Posterior cingulate gyrus (tissue), 11 donors: ENCODE data around the gene PHACTR1.

Source experiments
- DNase-seq, 10 donors: peaks; one replicate each; pipeline versions ENCODE4 v3.0.0 to v3.0.0-alpha.2; 2020 to 2021; ENCODE audit warnings: mixed read lengths in 3 of 10
- intact Hi-C: fragments of 100-400 bp; cut with DNase I; formaldehyde crosslinking; loops from one replicate; pipeline ENCODE4 v1.15.1; 2023

PHACTR1 gene

DNA sequence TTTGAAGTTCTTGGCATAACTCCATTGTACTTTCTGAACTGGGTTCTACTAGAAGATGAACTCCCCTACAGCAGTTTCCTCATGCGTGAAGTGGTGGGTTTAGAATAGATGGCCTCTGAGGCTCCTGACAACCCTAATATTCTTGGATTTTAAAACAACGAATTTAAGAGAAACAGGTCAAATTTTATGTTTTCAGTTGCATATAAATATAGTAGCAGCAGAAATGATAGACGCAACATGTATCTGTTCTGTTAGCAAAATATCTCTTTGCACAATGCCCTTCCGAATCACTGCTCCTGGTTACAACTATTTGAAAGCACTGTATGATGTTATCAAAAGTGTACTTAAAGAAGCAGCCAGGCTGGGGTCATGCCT lies 364.6 kb downstream of the PHACTR1 start:
- intact Hi-C loops = no loop called here
- DNase-seq = no peak

DNA sequence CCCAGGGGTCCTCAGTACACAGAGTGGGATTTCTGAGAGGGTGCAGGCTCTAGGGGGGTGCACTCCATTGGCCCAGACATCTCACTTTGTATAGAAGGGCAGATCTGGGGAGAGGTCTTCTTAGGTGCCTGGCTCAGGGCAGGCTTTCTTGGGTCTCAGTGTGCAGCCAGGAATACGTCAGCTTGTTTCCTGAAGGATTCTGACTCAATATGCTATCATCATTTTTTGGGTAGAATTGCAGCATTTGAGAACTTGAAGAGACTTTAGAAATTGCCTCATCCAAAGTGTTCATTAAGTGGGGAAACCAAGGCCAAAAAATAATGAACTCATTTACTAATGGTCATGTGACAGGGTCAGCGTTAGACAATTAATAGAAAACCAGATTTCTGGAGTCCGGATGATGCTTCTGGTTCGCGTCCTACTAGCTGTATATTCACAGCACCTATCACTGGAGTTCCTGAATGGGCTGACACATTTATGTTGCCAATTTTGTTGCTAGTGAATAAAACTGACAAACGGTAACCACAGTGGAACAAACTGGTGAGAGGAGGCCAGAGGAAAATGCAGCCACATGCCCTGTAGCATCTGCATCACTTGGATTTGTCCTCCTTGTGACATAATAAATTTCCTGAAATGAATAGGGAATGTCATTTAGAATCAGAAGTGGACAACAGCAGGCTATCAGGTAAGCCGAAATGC lies 372.9 kb downstream of the PHACTR1 start:
- DNase-seq = no peak
- intact Hi-C loops = no loop called here

DNA sequence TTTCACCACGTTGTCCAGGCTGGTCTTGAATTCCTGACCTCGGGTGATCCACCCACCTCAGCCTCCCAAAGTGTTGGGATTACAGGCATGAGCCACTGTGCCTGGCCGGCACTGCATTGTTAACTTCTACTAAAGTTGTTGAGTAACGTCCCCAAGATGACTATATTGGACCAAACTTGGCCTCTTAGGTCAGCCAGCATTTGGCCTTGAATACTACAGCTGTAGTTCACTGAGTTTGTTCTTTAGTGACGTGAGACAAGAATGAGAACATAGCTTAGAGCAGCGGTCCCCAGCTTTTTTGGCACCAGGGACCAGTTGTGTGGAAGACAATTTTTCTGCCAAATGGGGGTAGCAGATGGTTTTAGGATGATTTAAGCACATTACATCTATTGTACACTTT lies 374.6 kb downstream of the PHACTR1 start:
- intact Hi-C loops = no loop called here
- DNase-seq = no peak

DNA sequence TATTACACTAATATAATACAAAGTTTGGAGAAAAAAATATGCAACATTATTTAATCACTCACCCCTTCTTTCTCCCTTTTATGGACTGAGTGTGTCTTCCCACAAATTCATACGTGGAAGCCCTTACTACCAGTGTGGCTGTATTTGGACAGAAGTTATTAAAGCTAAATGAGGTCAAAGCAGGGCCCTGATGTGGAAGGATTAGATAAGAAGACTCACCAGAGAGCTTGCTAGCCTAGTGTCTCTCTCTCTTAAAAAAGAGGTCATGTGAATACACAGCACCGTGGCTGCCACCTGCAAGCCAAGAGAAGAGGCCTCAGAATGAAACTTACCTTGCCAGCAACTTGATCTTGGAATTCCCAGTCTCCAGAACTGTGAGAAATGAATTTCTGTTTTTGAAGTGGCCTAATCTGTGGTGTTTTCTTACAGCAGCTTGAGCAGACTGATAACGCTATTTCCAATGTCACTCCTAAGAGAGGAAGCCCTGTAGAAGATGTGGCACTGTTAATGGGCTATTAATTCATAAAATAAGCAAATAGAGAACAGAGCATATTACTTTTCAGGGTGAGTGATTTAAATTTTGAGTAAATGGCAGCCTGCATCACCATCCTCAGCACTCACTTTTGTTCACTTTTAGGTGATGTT lies 378.3 kb downstream of the PHACTR1 start:
- DNase-seq = no peak
- intact Hi-C loops = no loop called here

DNA sequence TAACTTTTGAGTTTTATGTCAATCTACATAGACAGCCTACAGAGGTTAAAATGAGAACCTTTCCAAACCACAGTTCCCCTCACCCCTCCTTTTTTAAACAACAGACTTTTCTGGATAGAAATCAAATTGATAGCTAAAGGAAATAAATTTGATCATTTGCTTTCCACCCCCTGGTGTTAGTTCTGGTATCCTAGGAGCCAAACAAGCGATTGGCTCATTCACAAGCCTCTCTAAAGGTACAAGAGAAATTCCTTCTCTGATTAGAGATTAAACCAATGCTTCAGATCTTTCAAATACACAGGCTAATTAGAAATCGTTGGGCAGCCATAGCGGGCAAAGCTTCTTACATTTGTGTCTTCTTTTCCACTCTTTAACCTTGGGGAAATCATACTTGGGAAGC lies 379.5 kb downstream of the PHACTR1 start:
- no peak for DNase-seq
- intact Hi-C loops = no loop called here

DNA sequence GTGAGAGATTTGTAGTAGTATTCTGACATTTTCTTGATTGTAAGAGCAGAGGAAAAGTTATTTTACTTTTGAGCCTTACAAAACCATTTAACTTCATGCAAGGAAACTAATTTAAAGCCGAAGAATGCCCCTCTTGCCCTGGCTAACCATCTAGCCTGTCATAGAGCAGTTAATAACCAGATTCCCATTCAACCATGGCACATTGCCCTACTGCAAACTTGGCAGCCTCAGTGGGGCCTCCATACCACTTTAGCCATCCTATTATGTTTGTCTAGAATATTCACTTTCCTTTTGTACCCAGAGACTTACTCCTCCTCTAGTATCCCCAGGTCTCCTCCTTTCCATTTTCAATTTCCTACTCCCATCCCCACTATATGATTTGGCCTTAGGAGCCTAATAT lies 380.9 kb downstream of the PHACTR1 start:
- intact Hi-C loops = no loop called here

DNA sequence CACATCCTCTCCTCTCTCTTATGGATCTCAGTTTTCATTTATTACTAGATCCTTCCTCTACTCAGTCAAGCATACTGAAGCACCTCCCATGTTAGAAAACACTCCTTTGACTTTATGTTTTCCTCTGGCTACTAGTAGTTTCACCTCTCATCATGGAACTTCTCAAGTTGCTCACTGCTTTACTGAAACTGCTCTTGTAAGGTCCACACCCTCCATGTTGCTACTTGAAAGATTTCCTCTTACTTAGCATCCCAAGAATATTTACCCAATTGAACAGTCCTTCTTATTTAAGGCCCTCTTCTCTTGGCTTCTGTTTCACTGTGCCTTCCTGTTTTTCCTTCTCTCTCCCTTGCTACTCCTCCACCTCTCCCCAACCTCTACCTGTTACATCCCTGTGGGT lies 381.4 kb downstream of the PHACTR1 start:
- intact Hi-C loops = no loop called here
- no peak for DNase-seq

More for the DNA sequence above, 380.9 kb downstream of the PHACTR1 start:
- DNase-seq = no peak

DNA sequence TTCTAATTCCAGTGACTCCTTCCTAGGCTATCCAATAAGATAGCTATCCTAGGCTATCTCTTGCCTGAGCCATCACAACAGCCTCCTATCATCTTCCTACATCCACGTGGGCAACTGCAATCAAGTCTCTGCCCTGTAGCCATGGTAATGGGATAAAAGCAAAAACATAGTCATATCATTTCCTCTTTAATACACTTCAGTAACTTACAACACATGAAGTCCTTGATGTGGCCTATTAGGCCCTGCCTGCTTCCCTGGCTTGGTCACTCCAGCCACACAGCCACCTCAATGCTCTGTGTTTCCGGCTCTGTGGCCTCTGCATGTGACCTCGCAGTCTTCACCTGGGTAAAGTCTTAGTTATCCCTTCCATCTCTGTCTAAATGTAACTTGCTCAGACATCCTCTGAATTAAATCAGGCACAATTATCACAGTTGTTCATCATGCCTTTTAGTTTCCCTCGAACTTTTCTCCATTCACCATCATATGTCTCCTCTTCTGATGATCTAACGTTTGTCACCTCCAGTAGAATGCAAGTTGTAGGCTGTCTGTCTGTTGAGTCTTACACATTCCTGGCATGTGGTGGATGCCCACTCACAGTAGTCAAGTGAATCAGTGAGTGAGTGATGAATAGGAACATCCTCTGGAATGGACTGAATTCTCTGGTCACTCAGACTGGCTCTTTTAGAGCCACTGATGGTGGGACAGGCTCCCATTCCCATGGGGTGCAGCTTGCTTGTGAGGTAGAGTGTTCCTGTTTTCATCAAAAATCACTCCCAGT lies 382.4 kb downstream of the PHACTR1 start:
- intact Hi-C loops = no loop called here
- DNase-seq = no peak

DNA sequence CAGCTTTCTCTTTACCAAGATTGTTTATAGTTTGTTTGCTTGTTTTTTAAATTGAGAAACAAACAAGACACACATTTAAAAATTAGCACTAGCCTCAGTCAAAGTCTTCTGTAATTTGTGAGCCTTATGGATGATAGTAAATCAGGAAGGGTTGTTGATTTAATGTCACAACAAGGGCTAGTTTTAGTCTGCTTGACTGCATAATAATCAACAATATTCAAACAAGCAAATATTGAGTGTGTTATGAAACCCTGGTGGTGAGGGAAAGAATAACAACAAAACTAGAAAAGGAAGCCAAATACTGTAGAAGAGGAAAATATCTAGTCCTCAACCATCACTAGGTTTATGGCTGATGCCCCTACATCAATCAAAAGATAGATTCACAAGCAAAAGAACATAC lies 383.2 kb downstream of the PHACTR1 start:
- intact Hi-C loops = no loop called here

DNA sequence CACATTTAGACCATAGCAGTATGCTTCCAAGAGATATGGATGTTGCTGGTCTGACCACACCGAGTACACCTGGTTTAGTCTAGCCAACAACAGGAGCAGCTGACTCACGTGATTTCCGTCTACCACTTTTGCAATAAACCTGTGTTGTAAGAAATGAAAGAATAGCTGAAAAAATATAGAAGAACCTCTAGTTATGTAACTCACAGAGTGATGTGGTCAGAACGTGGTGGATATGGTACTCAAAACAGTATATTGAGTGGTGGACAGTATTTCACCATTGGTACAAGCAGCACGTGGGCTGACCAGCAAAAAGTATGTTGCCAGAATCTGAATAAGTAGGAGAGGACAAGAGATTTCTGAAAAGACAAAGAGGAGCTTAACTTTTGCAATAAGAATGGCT lies 384.8 kb downstream of the PHACTR1 start:
- no peak for DNase-seq
- intact Hi-C loops = no loop called here

More for the DNA sequence above, 383.2 kb downstream of the PHACTR1 start:
- no peak for DNase-seq

DNA sequence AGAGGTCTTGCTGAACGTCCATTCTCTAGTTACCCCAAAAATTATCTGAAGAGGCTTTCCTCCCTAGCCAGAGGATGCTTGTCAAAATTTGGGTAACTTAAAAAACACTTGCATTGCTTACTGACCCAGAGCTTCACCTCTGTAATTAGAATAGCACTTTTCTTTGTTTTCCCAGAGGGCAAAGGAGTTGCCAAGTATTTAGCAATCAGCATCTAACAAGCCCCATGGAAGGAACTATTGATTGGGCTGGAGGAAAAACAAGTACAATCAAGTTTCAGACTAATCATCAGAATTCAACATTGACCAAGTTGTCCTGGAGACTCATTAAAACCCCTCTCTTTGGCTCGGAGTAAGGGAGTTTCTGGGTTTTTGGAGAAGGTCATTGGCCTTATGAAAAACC lies 385.4 kb downstream of the PHACTR1 start:
- no peak for DNase-seq
- intact Hi-C loops = no loop called here

DNA sequence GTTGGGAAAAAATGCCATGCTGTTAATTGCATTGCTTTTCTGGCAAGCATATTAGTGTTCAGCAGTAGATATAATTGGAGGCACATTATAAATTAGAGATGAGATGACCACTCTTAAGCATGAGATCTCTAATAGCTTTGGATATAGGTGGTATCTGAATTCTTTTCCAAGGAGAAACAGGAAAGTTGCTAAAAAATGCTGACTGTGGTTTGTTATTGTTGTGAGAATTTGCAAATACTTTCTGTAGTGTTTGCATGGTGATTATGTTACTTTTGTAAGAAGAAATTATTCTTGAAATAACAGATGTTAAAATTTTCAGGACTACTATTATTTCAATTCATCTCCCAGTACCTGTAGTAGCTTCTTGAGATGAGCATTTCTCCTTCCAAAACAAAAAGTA lies 386.6 kb downstream of the PHACTR1 start:
- intact Hi-C loops = no loop called here
- no peak for DNase-seq

DNA sequence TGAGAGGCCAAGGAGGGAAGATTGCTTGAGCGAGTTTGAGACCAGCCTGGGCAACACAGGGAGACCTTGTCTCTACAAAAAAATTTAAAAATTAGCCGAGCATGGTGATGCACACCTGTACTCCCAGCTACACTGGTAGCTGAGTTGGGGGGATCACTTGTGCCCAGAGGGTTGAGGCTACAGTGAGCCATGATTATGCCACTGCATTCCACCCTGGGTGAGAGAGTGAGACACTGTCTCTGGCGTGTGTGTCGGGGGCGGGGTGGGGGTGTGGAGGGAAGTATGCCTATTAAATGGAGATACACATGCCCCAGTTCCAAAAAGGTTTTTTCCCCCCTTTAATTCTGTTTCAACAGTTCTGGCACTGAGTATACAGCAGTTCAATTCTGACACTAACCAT lies 388.6 kb downstream of the PHACTR1 start:
- no peak for DNase-seq
- intact Hi-C loops = no loop called here

DNA sequence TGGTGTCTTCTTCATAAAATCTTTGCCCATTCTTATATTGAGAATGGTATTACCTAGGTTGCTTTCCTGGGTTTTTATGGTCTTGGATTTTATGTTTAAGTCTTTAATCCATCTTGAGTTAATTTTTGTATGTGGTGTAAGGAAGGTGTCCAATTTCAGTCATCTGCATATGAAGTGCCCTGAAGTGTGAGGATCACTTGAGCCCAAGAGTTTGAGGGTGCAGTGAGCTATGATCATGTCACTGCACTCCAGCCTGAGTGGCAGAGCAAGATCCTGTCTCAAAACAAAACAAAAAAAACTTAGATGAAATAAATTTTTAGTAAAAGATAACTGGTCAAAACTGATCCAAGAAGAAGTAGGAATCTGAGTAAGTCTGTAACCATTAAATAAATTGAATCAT lies 396.4 kb downstream of the PHACTR1 start:
- DNase-seq = no peak
- intact Hi-C loops = no loop called here

DNA sequence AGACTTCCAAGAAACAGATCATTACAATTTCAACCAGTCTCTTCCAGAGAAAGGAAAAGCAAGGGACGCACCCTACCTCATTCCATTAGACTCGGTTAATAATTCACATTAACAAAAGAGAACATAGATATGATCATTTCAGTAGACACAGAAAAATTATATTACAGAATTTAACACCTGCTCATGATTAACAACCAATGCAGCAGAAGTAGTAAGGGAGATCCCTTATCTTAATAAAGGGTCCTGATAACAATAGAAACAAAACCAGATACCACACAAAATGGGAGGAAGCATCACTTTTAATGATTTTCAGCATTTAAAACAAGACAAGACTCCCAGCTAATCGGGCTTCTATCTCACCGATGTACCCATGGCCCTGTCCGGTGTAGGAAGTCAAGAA lies 396.8 kb downstream of the PHACTR1 start:
- no peak for DNase-seq
- intact Hi-C loops = no loop called here

DNA sequence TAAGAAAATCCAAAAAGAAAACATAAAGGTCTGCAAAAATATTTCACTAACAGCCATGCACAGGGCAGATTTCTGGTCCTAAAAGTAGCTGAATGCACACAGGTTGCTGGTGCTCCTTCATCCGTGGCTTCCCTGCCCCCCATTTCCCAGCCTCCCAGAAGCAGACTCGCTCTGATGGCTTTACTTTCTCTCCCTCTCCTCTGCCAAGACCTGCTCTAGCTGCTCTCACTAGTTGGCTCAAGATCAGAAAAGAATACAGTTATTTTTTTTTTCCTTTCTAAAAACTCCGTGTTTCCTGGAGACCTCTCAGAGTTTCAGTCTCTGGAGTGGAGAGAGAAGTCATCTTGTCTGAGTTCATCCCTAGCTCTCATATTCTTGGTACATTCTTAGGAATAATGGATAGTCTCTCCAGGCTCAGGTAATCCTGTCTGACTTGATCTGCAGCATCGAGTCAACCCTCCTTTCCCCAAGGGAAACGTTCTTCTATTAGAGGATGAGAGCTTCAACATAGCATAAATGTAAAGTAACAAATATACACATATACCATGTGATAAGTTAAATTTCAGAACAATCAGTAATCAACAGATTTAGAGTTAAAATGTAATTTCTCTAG lies 397.5 kb downstream of the PHACTR1 start:
- intact Hi-C loops = no loop called here

DNA sequence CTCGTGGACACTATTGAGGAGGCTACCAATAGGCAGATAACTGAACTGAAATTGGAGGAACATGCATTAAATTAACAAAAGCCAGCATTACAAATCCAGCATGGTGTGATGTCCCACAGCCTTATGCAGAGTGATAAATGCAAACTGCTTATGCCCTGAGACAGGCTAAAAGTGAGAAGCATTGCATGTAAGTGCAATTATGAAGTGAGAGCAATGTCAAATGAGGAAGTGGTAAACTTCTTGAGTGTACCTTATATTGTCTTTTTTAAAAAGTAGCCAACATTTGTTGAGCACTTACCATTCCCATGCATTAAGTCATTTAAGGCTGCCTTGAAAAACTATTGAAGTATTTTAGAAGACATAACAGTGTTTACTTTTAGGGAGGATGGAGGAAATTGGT lies 399.6 kb downstream of the PHACTR1 start:
- intact Hi-C loops = no loop called here
- no peak for DNase-seq

More for the DNA sequence above, 397.5 kb downstream of the PHACTR1 start:
- no peak for DNase-seq

DNA sequence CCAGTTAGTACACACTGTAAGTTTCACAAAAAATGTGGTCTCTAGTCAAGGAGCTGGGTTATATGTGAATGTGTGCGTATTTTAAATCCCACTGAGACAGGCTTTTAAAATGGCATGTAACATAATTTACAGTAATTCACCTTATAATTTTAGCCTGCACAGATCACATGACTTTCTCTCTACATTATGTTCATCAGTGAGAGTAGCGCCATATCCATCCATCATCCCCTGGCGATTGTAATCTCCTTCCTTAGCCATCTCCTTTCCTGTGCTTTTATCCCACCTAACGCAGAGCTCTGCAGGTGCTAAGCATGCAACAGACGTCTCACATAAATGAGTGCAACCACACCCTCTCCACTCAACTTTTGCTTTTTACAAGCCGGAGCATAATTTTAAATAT lies 401.0 kb downstream of the PHACTR1 start:
- DNase-seq = no peak
- intact Hi-C loops = no loop called here

DNA sequence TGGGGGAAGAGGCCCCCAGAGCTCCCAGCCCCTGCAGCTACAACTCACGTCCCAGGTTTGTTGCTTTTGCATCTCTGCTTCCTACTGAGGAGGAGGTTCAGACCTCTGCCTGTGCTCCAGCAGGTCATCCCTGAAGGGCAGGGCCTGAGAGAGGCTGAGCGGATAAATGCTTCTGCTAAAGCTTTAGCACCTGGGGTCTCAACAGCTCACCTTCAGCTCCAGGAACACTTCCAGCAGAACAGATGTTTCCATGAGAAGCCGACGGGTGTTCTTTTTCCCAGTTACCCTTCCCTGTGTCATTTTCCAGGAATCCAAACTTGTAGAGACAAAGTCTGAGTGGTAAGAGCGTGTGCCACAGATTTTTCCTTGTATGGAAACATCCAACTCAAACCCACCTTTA lies 403.0 kb downstream of the PHACTR1 start:
- intact Hi-C loops = no loop called here
- no peak for DNase-seq

DNA sequence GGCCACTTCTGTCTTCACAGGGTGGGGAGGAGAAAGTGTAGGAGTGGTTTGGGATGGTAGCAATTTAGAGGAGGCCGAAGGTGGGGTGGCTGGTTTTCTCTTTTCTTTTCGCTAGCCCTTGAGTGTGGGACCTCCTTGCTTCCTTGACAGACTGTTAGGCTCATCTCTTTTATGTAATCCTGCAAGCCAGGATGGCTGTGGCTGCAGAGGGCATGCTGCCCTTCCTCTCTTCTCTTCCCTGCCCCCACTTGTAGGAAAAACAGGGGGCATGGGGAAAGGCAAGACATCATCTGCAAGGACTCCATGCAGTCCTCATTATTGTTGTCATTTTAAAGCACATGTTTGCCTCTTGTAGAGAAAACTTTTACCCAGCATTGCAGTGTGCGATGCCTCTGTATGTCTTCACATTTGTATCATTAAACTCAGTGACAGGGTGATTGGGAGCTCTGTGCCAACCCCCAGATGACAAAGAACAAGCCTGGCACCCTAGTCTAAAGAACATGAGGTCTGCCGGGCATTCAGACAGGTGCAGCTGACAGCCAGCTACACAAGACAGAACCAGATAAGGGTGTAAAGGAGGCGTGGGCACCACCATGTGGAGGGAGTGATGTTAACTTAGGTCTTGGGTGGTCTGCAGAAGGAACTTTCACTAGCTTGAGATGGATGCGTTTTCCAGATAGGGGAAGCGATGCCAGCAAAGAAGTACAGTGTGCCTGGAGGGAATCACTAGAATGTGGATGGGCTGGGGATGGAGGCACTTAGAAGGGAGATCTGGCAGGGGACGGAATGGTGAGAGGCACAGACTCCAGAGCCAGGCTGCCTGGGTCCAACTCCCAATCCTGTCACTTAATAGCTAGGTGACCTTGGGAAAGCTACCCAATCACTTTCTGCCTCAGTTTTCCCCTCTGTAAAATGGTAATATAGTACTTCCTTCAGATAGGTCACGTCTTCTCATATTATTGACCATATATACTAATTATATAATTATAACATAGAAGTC lies 404.2 kb downstream of the PHACTR1 start:
- no peak for DNase-seq
- intact Hi-C loops = no loop called here
